Measurements from ENCODE around the gene NAPA. TPM values are rescaled to one million over a fixed set of nuclear protein-coding genes. Genes with fewer than 3 reads are reported as not detected.

Gene NAPA
- total RNA-seq, 1 donor from 2014 or later, result 61.1 TPM

GRCh38 chr19:47523473-47523872 lies 8.6 kb upstream of the NAPA start:
- DNase-seq (ENCODE audit: low read depth in 2 of 2), result peak; percentile 37 to 83

GRCh38 chr19:47521473-47522180 lies 6.8 kb upstream of the NAPA start:
- no peak for DNase-seq (ENCODE audit: low read depth in 2 of 2)

- no peak for DNase-seq (ENCODE audit: low read depth in 2 of 2)
Observed at GRCh38 chr19:47520839-47521238, 6.0 kb upstream of the NAPA start.

- DNase-seq (ENCODE audit: low read depth in 2 of 2), result no peak
Observed at GRCh38 chr19:47520343-47520806, 5.5 kb upstream of the NAPA start.

- DNase-seq (ENCODE audit: low read depth in 2 of 2), result no peak
Observed at GRCh38 chr19:47518854-47519253, 4.0 kb upstream of the NAPA start.

GRCh38 chr19:47518139-47518538 lies 3.3 kb upstream of the NAPA start:
- DNase-seq (ENCODE audit: low read depth in 2 of 2), result no peak

GRCh38 chr19:47514151-47514868 lies 553 bp downstream of the NAPA start:
- peak in 1 of 2 donors; percentile 10 for DNase-seq (ENCODE audit: low read depth in 2 of 2)

- no peak for DNase-seq (ENCODE audit: low read depth in 2 of 2)
Observed at GRCh38 chr19:47512948-47513319, 1.9 kb downstream of the NAPA start.

GRCh38 chr19:47512183-47512947 lies 2.5 kb downstream of the NAPA start:
- DNase-seq (ENCODE audit: low read depth in 2 of 2), result peak in 1 of 2 donors; percentile 21

- DNase-seq (ENCODE audit: low read depth in 2 of 2), result no peak
Observed at GRCh38 chr19:47511681-47512080, 3.2 kb downstream of the NAPA start.

GRCh38 chr19:47511128-47511517 lies 3.7 kb downstream of the NAPA start:
- no peak for DNase-seq (ENCODE audit: low read depth in 2 of 2)

GRCh38 chr19:47510516-47511127 lies 4.2 kb downstream of the NAPA start:
- DNase-seq (ENCODE audit: low read depth in 2 of 2), result no peak

- peak in 1 of 2 donors; percentile 32 for DNase-seq (ENCODE audit: low read depth in 2 of 2)
Observed at GRCh38 chr19:47509973-47510372, 4.9 kb downstream of the NAPA start.

GRCh38 chr19:47509170-47509847 lies 5.6 kb downstream of the NAPA start:
- DNase-seq (ENCODE audit: low read depth in 2 of 2), result no peak

- DNase-seq (ENCODE audit: low read depth in 2 of 2), result no peak
Observed at GRCh38 chr19:47508721-47509120, 6.1 kb downstream of the NAPA start.

- no peak for DNase-seq (ENCODE audit: low read depth in 2 of 2)
Observed at GRCh38 chr19:47507924-47508553, 6.8 kb downstream of the NAPA start.

- no peak for DNase-seq (ENCODE audit: low read depth in 2 of 2)
Observed at GRCh38 chr19:47507012-47507411, 7.9 kb downstream of the NAPA start.

- no peak for DNase-seq (ENCODE audit: low read depth in 2 of 2)
Observed at GRCh38 chr19:47506459-47506858, 8.4 kb downstream of the NAPA start.

- DNase-seq (ENCODE audit: low read depth in 2 of 2), result no peak
Observed at GRCh38 chr19:47505506-47505905, 9.4 kb downstream of the NAPA start.

- no peak for DNase-seq (ENCODE audit: low read depth in 2 of 2)
Observed at GRCh38 chr19:47503826-47504150, 11.1 kb downstream of the NAPA start.
